AG10803 (cell line): ENCODE data around the gene SYT7.

Experiments
- DNase-seq: peaks from one replicate; pipeline ENCODE4 v3.0.0; 2010; ENCODE audit warnings: low read depth
- H3K4me3 ChIP-seq: 2 replicates; pipeline ENCODE4 v1.5.1; 2011; ENCODE audit warnings: mild to moderate bottlenecking, low read length, control low read depth
- CTCF ChIP-seq: conservative IDR thresholded peaks from 2 replicates; pipeline ENCODE4 v1.5.1; 2011; ENCODE audit warnings: mild to moderate bottlenecking, low read length, control low read depth, inconsistent platforms

SYT7 gene

GRCh38 chr11:61609000-61609979, 28.4 kb upstream of the SYT7 start:
- no peak for TF ChIP-seq CTCF
- DNase-seq = no peak
- H3K4me3 ChIP-seq = no peak overlapping the region

GRCh38 chr11:61607920-61608599, 27.2 kb upstream of the SYT7 start:
- no peak for TF ChIP-seq CTCF
- H3K4me3 ChIP-seq = no peak overlapping the region
- no peak for DNase-seq

- no peak for TF ChIP-seq CTCF
- DNase-seq = no peak
- H3K4me3 ChIP-seq = no peak overlapping the region
Measured at GRCh38 chr11:61607426-61607825, 26.6 kb upstream of the SYT7 start.

GRCh38 chr11:61603667-61604066, 22.8 kb upstream of the SYT7 start:
- no peak overlapping the region for H3K4me3 ChIP-seq
- no peak for DNase-seq
- TF ChIP-seq CTCF = no peak

- DNase-seq = peak; percentile 97
- TF ChIP-seq CTCF = no peak
- no peak overlapping the region for H3K4me3 ChIP-seq
Measured at GRCh38 chr11:61602775-61603569, 22.1 kb upstream of the SYT7 start.

GRCh38 chr11:61601512-61601911, 20.6 kb upstream of the SYT7 start:
- DNase-seq = no peak
- no peak overlapping the region for H3K4me3 ChIP-seq
- TF ChIP-seq CTCF = no peak
